H1 (cell line): Measurements from ENCODE around the gene PDK2. TPM values are rescaled to one million over a fixed set of nuclear protein-coding genes. Genes with fewer than 3 reads are reported as not detected.

Source experiments
- CTCF ChIA-PET: fragments of 300-600 bp; sonication (Branson Sonifier 250); formaldehyde crosslinking; loops from one replicate; lab custom pipeline; 2021; ENCODE audit not compliant: partially characterized antibody; lab: Charles Lee
- POLR2A ChIA-PET: fragments of 300-600 bp; sonication (Branson Sonifier 250); formaldehyde crosslinking; loops from one replicate; lab custom pipeline; 2021; ENCODE audit warnings: inconsistent platforms; ENCODE audit not compliant: partially characterized antibody; lab: Charles Lee
- DNase-seq, 2 experiments: peaks; one replicate each; pipeline versions ENCODE4 v3.0.0 to v3.0.0-alpha.2; 2010 to 2022; ENCODE audit warnings: low spot score in 2 of 2, low read depth in 1 of 2, mixed read lengths in 1 of 2
- FAIRE-seq: peaks from 2 replicates; lab custom pipeline; 2011; peaks lifted over from hg19 to GRCh38; lab: Jason Lieb, UNC
- H2AFZ ChIP-seq: 2 replicates; pipeline ENCODE4 v1.8.1; 2012; ENCODE audit warnings: low read length, inconsistent platforms
- H2AK5ac ChIP-seq: 2 replicates; pipeline ENCODE4 v1.6.1; 2013; ENCODE audit warnings: low read depth, low read length
- H2BK120ac ChIP-seq: replicated peaks from 2 replicates; pipeline ENCODE3; 2013; ENCODE audit warnings: low read depth, low read length, inconsistent platforms
- H2BK12ac ChIP-seq: 2 replicates; pipeline ENCODE4 v1.6.1; 2013; ENCODE audit warnings: low read depth, low read length
- H2BK15ac ChIP-seq: 2 replicates; pipeline ENCODE4 v1.6.1; 2013; ENCODE audit warnings: low read length
- H2BK20ac ChIP-seq: 2 replicates; pipeline ENCODE4 v1.6.1; 2013; ENCODE audit warnings: low read length
- H2BK5ac ChIP-seq: 2 replicates; pipeline ENCODE4 v1.6.1; 2013; ENCODE audit warnings: low read depth, low read length
- H3K14ac ChIP-seq: 2 replicates; pipeline ENCODE4 v1.6.1; 2013; ENCODE audit warnings: inconsistent platforms; ENCODE audit not compliant: insufficient read length
- H3K18ac ChIP-seq: 2 replicates; pipeline ENCODE4 v1.6.1; 2013; ENCODE audit warnings: low read length; ENCODE audit errors: extremely low read depth
- H3K23ac ChIP-seq: 2 replicates; pipeline ENCODE4 v1.6.1; 2013; ENCODE audit warnings: inconsistent platforms; ENCODE audit not compliant: insufficient read length
- H3K23me2 ChIP-seq: 2 replicates; pipeline ENCODE4 v1.6.1; 2013; ENCODE audit warnings: low read depth, low read length
- H3K27ac ChIP-seq: 2 replicates; pipeline ENCODE4 v1.6.1; 2011; ENCODE audit warnings: low read depth, low read length, inconsistent platforms
- H3K27me3 ChIP-seq, 4 experiments: replicated peaks in 1 of 4; 1 replicate in 1 of 4; 2 replicates in 3 of 4; pipeline versions ENCODE4 v1.6.1 to v1.8.1; 2011 to 2013; ENCODE audit warnings: low read length in 3 of 4, mild to moderate bottlenecking in 3 of 4, inconsistent platforms in 2 of 4, mixed read lengths in 2 of 4, moderate library complexity in 1 of 4; ENCODE audit not compliant: control insufficient read depth in 3 of 4, insufficient read depth in 3 of 4; ENCODE audit errors: extremely low read depth in 1 of 4
- H3K36me3 ChIP-seq, 4 experiments: 2 replicates each; pipeline versions ENCODE4 v1.6.1 to v1.8.1; 2011 to 2013; ENCODE audit warnings: mild to moderate bottlenecking in 4 of 4, low read length in 3 of 4, moderate library complexity in 2 of 4, control low read depth in 1 of 4, inconsistent platforms in 1 of 4; ENCODE audit not compliant: insufficient read depth in 4 of 4, control insufficient read depth in 2 of 4
- H3K4ac ChIP-seq: replicated peaks from 2 replicates; pipeline ENCODE3; 2013; ENCODE audit warnings: low read length, low read depth, mixed read lengths, inconsistent platforms; ENCODE audit not compliant: insufficient read length
- H3K4me1 ChIP-seq, 4 experiments: replicated peaks in 1 of 4; 1 replicate in 1 of 4; 2 replicates in 3 of 4; pipeline versions ENCODE4 v1.6.1 to v1.8.1; 2011 to 2013; ENCODE audit warnings: low read length in 3 of 4, inconsistent platforms in 2 of 4, mixed read lengths in 1 of 4; ENCODE audit not compliant: insufficient read depth in 4 of 4, control insufficient read depth in 3 of 4
- H3K4me2 ChIP-seq, 2 experiments: 2 replicates each; pipeline versions ENCODE4 v1.6.1 to v1.8.1; 2011 to 2013; ENCODE audit warnings: low read depth in 2 of 2, low read length in 2 of 2, control low read depth in 1 of 2, inconsistent platforms in 1 of 2, mild to moderate bottlenecking in 1 of 2; ENCODE audit not compliant: insufficient read depth in 1 of 2
- H3K4me3 ChIP-seq, 4 experiments: fragments of 200-600, 300-600 bp in 1 of 4; sonication (generic), shearing (Covaris generic), sonication (Bioruptor Twin) in 1 of 4; 2 replicates each; pipeline versions ENCODE4 v1.5.1 to v1.8.1; 2011 to 2016; ENCODE audit warnings: low read length in 4 of 4, low read depth in 3 of 4, control low read depth in 2 of 4, inconsistent platforms in 2 of 4, mild to moderate bottlenecking in 2 of 4, mixed read lengths in 1 of 4, moderate library complexity in 1 of 4; ENCODE audit not compliant: insufficient read depth in 2 of 4; ENCODE audit errors: extremely low read depth in 1 of 4
- H3K56ac ChIP-seq: replicated peaks from 2 replicates; pipeline ENCODE3; 2013; ENCODE audit warnings: low read depth, mild to moderate bottlenecking, mixed read lengths, low read length, inconsistent platforms; ENCODE audit not compliant: insufficient read length
- H3K79me1 ChIP-seq: 2 replicates; pipeline ENCODE4 v1.6.1; 2013; ENCODE audit warnings: low read depth, low read length, control low read depth
- H3K79me2 ChIP-seq, 2 experiments: 2 replicates each; pipeline versions ENCODE4 v1.6.1 to v1.8.1; 2012 to 2013; ENCODE audit warnings: low read length in 2 of 2, mild to moderate bottlenecking in 2 of 2, inconsistent platforms in 1 of 2; ENCODE audit not compliant: insufficient read depth in 2 of 2, control insufficient read depth in 1 of 2
- H3K9ac ChIP-seq, 4 experiments: replicated peaks in 1 of 4; 1 replicate in 1 of 4; 2 replicates in 3 of 4; pipeline versions ENCODE4 v1.6.1 to v1.8.1; 2011 to 2013; ENCODE audit warnings: low read depth in 3 of 4, low read length in 3 of 4, control low read depth in 2 of 4, mild to moderate bottlenecking in 2 of 4, moderate library complexity in 2 of 4, inconsistent platforms in 1 of 4; ENCODE audit errors: extremely low read depth in 1 of 4
- H3K9me3 ChIP-seq, 2 experiments: 2 replicates each; pipeline versions ENCODE4 v1.6.1 to v1.8.1; 2012 to 2013; ENCODE audit warnings: mild to moderate bottlenecking in 2 of 2, moderate library complexity in 2 of 2, control low read depth in 1 of 2, inconsistent platforms in 1 of 2, low read depth in 1 of 2, low read length in 1 of 2, mixed read lengths in 1 of 2; ENCODE audit not compliant: insufficient read depth in 2 of 2
- H4K20me1 ChIP-seq, 2 experiments: replicated peaks in 1 of 2; 2 replicates each; pipeline versions ENCODE3 to v1.8.1; 2011 to 2013; ENCODE audit warnings: inconsistent platforms in 2 of 2, low read length in 2 of 2, mild to moderate bottlenecking in 1 of 2; ENCODE audit not compliant: insufficient read depth in 2 of 2, control insufficient read depth in 1 of 2
- H4K5ac ChIP-seq: 2 replicates; pipeline ENCODE4 v1.6.1; 2013; ENCODE audit warnings: low read length, low read depth, mixed read lengths, inconsistent platforms; ENCODE audit not compliant: insufficient read length
- H4K8ac ChIP-seq: 2 replicates; pipeline ENCODE4 v1.8.0; 2013; ENCODE audit warnings: mild to moderate bottlenecking, moderate library complexity, low read length, inconsistent platforms; ENCODE audit not compliant: insufficient read depth; ENCODE audit errors: extremely low read depth
- H4K91ac ChIP-seq: replicated peaks from 2 replicates; pipeline ENCODE3; 2013; ENCODE audit warnings: low read length, mixed read lengths, inconsistent platforms; ENCODE audit not compliant: insufficient read length
- ASH2L ChIP-seq: fragments of 200-600, 300-600 bp; sonication (generic); IDR thresholded peaks from one replicate; pipeline ENCODE4 v1.7.1; 2017; ENCODE audit warnings: low read length
- CBX5 ChIP-seq: fragments of 300-800, 300-1000 bp; sonication (generic); IDR thresholded peaks from 2 replicates; pipeline ENCODE4 v1.7.1; 2016; ENCODE audit warnings: antibody characterized with exemption, low read length, low read depth
- EGR1 ChIP-seq: IDR thresholded peaks from 2 replicates; pipeline ENCODE4 v1.6.1; 2011; ENCODE audit warnings: low read depth, low read length, borderline replicate concordance
- GTF2F1 ChIP-seq: IDR thresholded peaks from 2 replicates; pipeline ENCODE4 v1.6.1; 2012; ENCODE audit warnings: low read depth, low read length, improper control_type of control experiment, borderline replicate concordance
- MAX ChIP-seq: IDR thresholded peaks from 2 replicates; pipeline ENCODE4 v1.6.1; 2012; ENCODE audit warnings: inconsistent platforms
- NANOG ChIP-seq: IDR thresholded peaks from 2 replicates; pipeline ENCODE4 v1.6.1; 2011; ENCODE audit warnings: low read length, low read depth, mild to moderate bottlenecking, inconsistent platforms; ENCODE audit not compliant: insufficient read depth, poor library complexity, severe bottlenecking
- POLR2AphosphoS5 ChIP-seq: IDR thresholded peaks from 2 replicates; pipeline ENCODE4 v1.6.1; 2011; ENCODE audit warnings: low read depth, low read length
- TAF1 ChIP-seq: IDR thresholded peaks from 2 replicates; pipeline ENCODE4 v1.6.1; 2011; ENCODE audit warnings: mild to moderate bottlenecking, low read depth, low read length
- TBP ChIP-seq: IDR thresholded peaks from 2 replicates; pipeline ENCODE4 v1.6.1; 2011; ENCODE audit warnings: low read depth, low read length, improper control_type of control experiment
- TCF12 ChIP-seq: IDR thresholded peaks from 2 replicates; pipeline ENCODE4 v1.6.1; 2011; ENCODE audit warnings: low read depth, mild to moderate bottlenecking, low read length
- ZNF274 ChIP-seq: IDR thresholded peaks from 2 replicates; pipeline ENCODE4 v1.7.0; 2012; ENCODE audit warnings: low read length, borderline replicate concordance; ENCODE audit errors: extremely low read depth
- WGBS, 2 experiments: shearing (Covaris generic) in 1 of 2; methylation state at CpG; one replicate each; pipeline versions ENCODE4 v1.1.6 to v1.1.7; 2013 to 2015; ENCODE audit warnings: low lambda C conversion rate in 2 of 2, mixed read lengths in 2 of 2, inconsistent platforms in 1 of 2, low coverage in 1 of 2, missing lambda C conversion rate in 1 of 2; ENCODE audit not compliant: insufficient replicate concordance in 2 of 2, insufficient coverage in 1 of 2, insufficient read length in 1 of 2; ENCODE audit errors: extremely low coverage in 1 of 2, missing lambda C conversion rate in 1 of 2; 5-methylcytosine and 5-hydroxymethylcytosine counted together
- polyA plus RNA-seq, 7 experiments: library from polyadenylated mRNA; depleted of rRNA in 3 of 7; stranded (reverse) in 5 of 7; unstranded in 2 of 7; fragments of >200 nt in 5 of 7; fragments of 200-250 nt in 2 of 7; gene quantifications; 1 replicate in 5 of 7; 2 replicates in 1 of 7; 4 replicates in 1 of 7; pipeline versions ENCODE4 v1.2.1 to v1.2.3, GENCODE V29; 2011 to 2013; ENCODE audit warnings: missing spikeins in 2 of 7, mixed read lengths in 2 of 7
- total RNA-seq: library from RNA; stranded (reverse); fragmentation: NEBNext Ultra II Directional; extraction: Animal tissue kit (Norgen Biotek cat#: 25700); gene quantifications from 2 replicates; pipeline ENCODE4 v1.2.1, GENCODE V29; 2021

Gene PDK2
- total and polyA plus RNA-seq, 2 of the 8 experiments (the other 6 are each of a cell fraction or from before 2014, with no cell fraction given), result 18.3 to 121 TPM

- Histone ChIP-seq H2BK120ac (no peak overlapping the region), H3K4me3 (no peak overlapping the region), H3K18ac (no peak overlapping the region), H3K9me3 (no peaks in the 10 kb centered on the region), H3K27ac (no peak overlapping the region; the same call in 1 of the 2 replicates), H2AFZ (no peak overlapping the region), H3K4me2 (no peak overlapping the region), H3K27me3 (no peaks in the 10 kb centered on the region), H2BK5ac (no peak overlapping the region), H4K91ac (no peak overlapping the region), H3K56ac (no peak overlapping the region), H3K79me1 (no peaks in the 10 kb centered on the region), H3K4ac (no peak overlapping the region), H4K5ac (no peak overlapping the region), H3K14ac (no peak overlapping the region), H2BK15ac (0 out of 2 replicates have a peak overlapping the region, but pooled peaks have one; percentile 16), H3K4me1 (peaks cover 0 to 9% (median under 1%) of the 10 kb centered on the region in 4 experiments; a peak in 3 of 7 replicates), H3K36me3 (peaks cover 3 to 19% (median 12%) of the 10 kb centered on the region in 4 experiments; a peak in 5 of 8 replicates), H4K8ac (no peak overlapping the region), H3K79me2 (no peaks in the 10 kb centered on the region; a peak in 1 of 4 replicates), H2BK12ac (no peak overlapping the region; the same call in 1 of the 2 replicates), H3K9ac (no peak overlapping the region), H3K23me2 (no peaks in the 10 kb centered on the region; the same call in 1 of the 2 replicates), H3K23ac (no peak overlapping the region), H2BK20ac (no peak overlapping the region), H2AK5ac (no peak overlapping the region), H4K20me1 (peaks cover 6 to 9% of the 10 kb centered on the region in 2 experiments)
- DNase-seq (no peak), FAIRE-seq (no peak)
- 90% methylated on average over 15 of the region's 16 CpGs; no CpG with 5 or more reads in 1 of the 2 experiments for WGBS, 2 experiments
- TF ChIP-seq TAF1, result no peak
- no peak for TF ChIP-seq GTF2F1
- TF ChIP-seq NANOG, result no peak
- TF ChIP-seq MAX, result no peak
- no peak for TF ChIP-seq CBX5
- no peak for TF ChIP-seq EGR1
- TF ChIP-seq ASH2L, result no peak
- TF ChIP-seq TBP, result no peak
- no peak for TF ChIP-seq POLR2AphosphoS5
- TF ChIP-seq TCF12, result no peak
- TF ChIP-seq ZNF274, result no peak
- ChIA-PET POLR2A (interaction anchor here (1.1 to 1.2 kb wide), 2 partner anchors 10 to 30 kb away, joined by 3 to 4 read pairs; no protein-coding TSS in a partner anchor), CTCF (interaction anchor here (0.8 to 21.6 kb wide), 13 partner anchors 5 to 156 kb away, joined by 3 to 299 read pairs (median 12); partner anchors contain the start of genes PDK2, PPP1R9B and SAMD14)
Measured at GRCh38 chr17:50141026-50141744, 46.0 kb downstream of the PDK2 start.
